Measurements from ENCODE around the gene CELSR1. TPM values are rescaled to one million over a fixed set of nuclear protein-coding genes. Genes with fewer than 3 reads are reported as not detected.

Gene CELSR1
- total RNA-seq, 1 experiment from 2014 or later, result 22.6 TPM

DNA sequence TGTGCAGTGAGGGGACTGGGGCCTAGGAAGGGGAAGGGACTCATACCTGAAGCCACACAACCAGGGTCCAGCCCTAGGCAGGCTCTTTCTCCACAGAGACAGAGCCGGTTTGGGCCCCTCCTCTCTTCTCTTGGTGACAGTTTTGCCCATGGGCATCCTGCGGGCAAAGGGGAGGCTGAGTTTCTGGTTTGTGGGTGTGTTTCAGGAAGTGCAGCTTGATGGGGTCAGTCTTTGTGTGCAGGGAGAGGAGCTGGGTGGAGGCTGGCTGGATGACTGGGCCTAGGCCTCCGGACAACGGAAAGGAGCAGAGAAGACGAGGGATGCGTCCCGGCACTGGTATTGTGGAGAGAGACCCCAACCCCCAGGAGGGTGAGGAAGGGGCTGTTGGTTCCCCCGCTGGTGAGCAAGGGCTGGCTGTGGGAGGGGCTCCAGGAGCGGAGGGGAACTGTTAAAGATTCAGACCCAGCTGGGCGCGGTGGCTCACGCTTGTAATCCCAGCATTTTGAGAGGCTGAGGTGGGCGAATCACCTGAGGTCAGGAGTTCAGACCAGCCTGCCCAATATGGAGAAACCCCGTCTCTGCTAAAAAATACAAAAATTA, 23.4 kb upstream of the CELSR1 start:
- Histone ChIP-seq H3K27me3 (ENCODE audit: insufficient read depth, low read length) (no peaks in the 10 kb centered on the region), H3K4me1 (ENCODE audit: insufficient read depth, low read length) (no peaks in the 10 kb centered on the region), H2BK20ac (ENCODE audit: low read depth, low read length, poor library complexity, severe bottlenecking) (no peak overlapping the region), H2BK5ac (ENCODE audit: insufficient read length, low read length) (no peak overlapping the region), H2AFZ (ENCODE audit: low read length) (no peak overlapping the region), H3K4ac (ENCODE audit: low read depth, low read length) (no peak overlapping the region; the same call in 1 of the 2 replicates), H3K27ac (ENCODE audit: insufficient read length, low read depth, low read length) (no peak overlapping the region), H2BK15ac (ENCODE audit: low read depth, low read length) (no peak overlapping the region), H3K79me2 (ENCODE audit: insufficient read depth, low read length) (no peaks in the 10 kb centered on the region), H3K56ac (ENCODE audit: insufficient read length, low read depth, low read length) (no peak overlapping the region), H3K18ac (ENCODE audit: insufficient read length, low read depth, low read length) (no peak overlapping the region), H3T11ph (ENCODE audit: low read length) (no peak overlapping the region), H3K9me3 (ENCODE audit: control insufficient read depth, low read depth, low read length) (no peaks in the 10 kb centered on the region), H3K4me2 (ENCODE audit: insufficient read depth, insufficient read length, low read length) (no peak overlapping the region), H3K23ac (ENCODE audit: insufficient read length, low read depth, low read length) (no peak overlapping the region), H2BK12ac (ENCODE audit: insufficient read length, low read depth, low read length) (no peak overlapping the region), H3K23me2 (ENCODE audit: insufficient read length, low read depth, low read length, poor library complexity, severe bottlenecking) (no peaks in the 10 kb centered on the region), H4K5ac (ENCODE audit: insufficient read length, low read depth, low read length) (peak overlapping the region; percentile 95), H4K8ac (replicated peaks; ENCODE audit: insufficient read length, low read depth, low read length) (no peak overlapping the region), H3K79me1 (ENCODE audit: insufficient read depth, low read depth, low read length, poor library complexity, severe bottlenecking) (no peaks in the 10 kb centered on the region), H2AK5ac (ENCODE audit: insufficient read length, low read length) (no peak overlapping the region), H3K9ac (ENCODE audit: extremely low read depth, insufficient read length, low read length) (no peak overlapping the region), H4K91ac (ENCODE audit: insufficient read length, low read depth, low read length) (no peak overlapping the region), H3K14ac (ENCODE audit: insufficient read depth, low read length) (no peak overlapping the region; the same call in 1 of the 2 replicates), H4K20me1 (ENCODE audit: control insufficient read depth, insufficient read depth, insufficient read length) (no peaks in the 10 kb centered on the region), H2BK120ac (ENCODE audit: low read depth, low read length, poor library complexity, severe bottlenecking) (no peak overlapping the region)
- H3K4me3 Mint-ChIP-seq, result peak overlapping the region; percentile 51 to 77; a peak in 3 of 5 replicates
- TF ChIP-seq, protein P1, sequence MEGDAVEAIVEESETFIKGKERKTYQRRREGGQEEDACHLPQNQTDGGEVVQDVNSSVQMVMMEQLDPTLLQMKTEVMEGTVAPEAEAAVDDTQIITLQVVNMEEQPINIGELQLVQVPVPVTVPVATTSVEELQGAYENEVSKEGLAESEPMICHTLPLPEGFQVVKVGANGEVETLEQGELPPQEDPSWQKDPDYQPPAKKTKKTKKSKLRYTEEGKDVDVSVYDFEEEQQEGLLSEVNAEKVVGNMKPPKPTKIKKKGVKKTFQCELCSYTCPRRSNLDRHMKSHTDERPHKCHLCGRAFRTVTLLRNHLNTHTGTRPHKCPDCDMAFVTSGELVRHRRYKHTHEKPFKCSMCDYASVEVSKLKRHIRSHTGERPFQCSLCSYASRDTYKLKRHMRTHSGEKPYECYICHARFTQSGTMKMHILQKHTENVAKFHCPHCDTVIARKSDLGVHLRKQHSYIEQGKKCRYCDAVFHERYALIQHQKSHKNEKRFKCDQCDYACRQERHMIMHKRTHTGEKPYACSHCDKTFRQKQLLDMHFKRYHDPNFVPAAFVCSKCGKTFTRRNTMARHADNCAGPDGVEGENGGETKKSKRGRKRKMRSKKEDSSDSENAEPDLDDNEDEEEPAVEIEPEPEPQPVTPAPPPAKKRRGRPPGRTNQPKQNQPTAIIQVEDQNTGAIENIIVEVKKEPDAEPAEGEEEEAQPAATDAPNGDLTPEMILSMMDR (conservative IDR thresholded peaks at IDR 0.05), result no peak
- H3K36me3 Mint-ChIP-seq (ENCODE audit: insufficient read depth in 1 of 3, low read depth in 3 of 3), result no peaks in the 10 kb centered on the region
- no CpG with 5 or more reads among the region's 14 CpGs for WGBS (ENCODE audit: extremely low coverage, insufficient read length, low lambda C conversion rate)
- no peak for DNase-seq
- H3K27me3 Mint-ChIP-seq (ENCODE audit: low read depth), result peaks cover 23% of the 10 kb centered on the region
- peaks cover 3 to 19% of the 10 kb centered on the region in 2 experiments for H3K4me1 Mint-ChIP-seq
- no peaks in the 10 kb centered on the region; a peak in 1 of 5 replicates for H3K9me3 Mint-ChIP-seq
- H3K27ac Mint-ChIP-seq, result peak overlapping the region in 2 of 3 experiments; percentile 24 to 38; a peak in 3 of 7 replicates

Measured in H9 (cell line).